Epithelial cell of esophagus (primary cell): ENCODE data around the gene MFAP4.
A peak's percentile ranks its signal among the peaks of the same experiment; 100 is the strongest.

Experiments
- DNase-seq: peaks from one replicate; pipeline ENCODE4 v3.0.0; 2010; ENCODE audit warnings: low read depth
- H3K4me3 ChIP-seq: 2 replicates; pipeline ENCODE4 v1.5.1; 2011; ENCODE audit warnings: mild to moderate bottlenecking, low read length, control low read depth
- CTCF ChIP-seq: IDR thresholded peaks from 2 replicates; pipeline ENCODE4 v1.5.1; 2011; ENCODE audit warnings: low read depth, mild to moderate bottlenecking, low read length, control low read depth, inconsistent platforms; ENCODE audit not compliant: insufficient read depth; ENCODE audit errors: missing control alignments

The MFAP4 gene

GRCh38 chr17:19364699-19365498, 22.1 kb downstream of the MFAP4 start:
- H3K4me3 ChIP-seq = no peak overlapping the region
- TF ChIP-seq CTCF = no peak
- peak; percentile 50 for DNase-seq

DNA sequence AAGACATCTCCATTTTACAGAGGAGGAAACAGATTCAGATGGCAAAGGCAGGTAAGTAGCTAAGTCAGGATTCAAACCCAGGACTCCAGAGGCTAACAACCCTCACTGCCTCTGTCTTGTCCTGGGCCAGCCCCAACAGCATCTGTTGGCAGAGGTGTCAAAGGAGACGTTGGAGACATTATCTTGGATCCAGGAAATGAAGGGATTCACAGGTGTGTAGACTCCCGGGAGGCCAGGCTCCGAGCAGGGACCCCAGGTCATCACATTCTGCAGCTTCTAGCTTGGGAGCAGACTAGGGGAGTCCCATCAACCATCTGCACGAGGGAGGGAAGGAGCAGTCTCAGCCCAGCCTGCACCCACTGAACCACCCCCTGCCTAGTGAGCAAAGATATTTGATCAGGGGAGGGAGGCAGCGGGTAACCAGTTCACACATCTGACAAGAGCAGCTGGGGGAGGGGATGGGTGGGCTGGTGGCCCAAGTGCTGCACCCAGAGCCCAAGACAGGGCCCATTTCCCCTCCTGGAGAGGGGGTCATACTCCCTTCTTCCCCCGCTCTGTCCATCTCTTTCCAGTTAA, 23.4 kb downstream of the MFAP4 start:
- no peak for DNase-seq
- no peak overlapping the region for H3K4me3 ChIP-seq
- no peak for TF ChIP-seq CTCF

DNA sequence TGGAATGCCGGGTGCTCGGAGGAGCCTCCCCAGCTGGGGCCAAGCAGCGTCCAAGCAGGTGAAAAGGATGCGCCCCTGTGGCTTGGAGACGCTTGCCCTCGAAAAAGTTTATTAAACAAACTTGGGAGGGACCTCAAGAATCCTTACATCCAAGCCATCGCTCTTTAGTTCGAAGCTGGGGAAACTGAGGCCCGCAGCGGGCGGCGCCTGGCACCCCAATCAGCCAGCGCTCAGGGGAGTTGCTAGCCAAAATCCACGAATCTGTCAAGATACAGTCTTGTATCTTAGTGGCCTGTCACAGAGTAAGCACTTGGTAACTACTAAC, 23.9 kb downstream of the MFAP4 start:
- TF ChIP-seq CTCF = no peak
- H3K4me3 ChIP-seq = peak overlapping the region; percentile 66
- no peak for DNase-seq

GRCh38 chr17:19362277-19363113, 24.5 kb downstream of the MFAP4 start, which contains the start of gene B9D1:
Gene B9D1, minus strand, starts transcription at chr17:19362723. Its CDS starts 154 bp downstream, at chr17:19362569.
- DNase-seq = peak; percentile 90
- TF ChIP-seq CTCF = peak; percentile 83
- peak within 1 kb of the TSS; percentile 66 for H3K4me3 ChIP-seq

DNA sequence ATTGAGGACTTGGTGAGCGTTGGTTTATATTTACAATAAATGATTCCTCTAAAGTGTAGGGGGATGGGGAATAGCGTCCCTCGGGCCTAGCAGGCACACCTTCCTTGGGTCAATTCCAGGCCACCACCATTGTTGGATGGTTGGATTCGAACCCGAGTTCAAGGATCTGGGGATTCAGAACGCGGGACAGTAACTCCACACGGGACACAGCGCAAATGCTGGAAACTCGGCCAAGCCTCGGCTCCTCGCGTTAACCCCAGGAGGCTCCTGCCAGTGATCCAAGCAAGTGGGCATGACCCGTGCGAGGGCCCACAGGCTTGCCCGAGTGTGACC, 25.1 kb downstream of the MFAP4 start:
- no peak for TF ChIP-seq CTCF
- DNase-seq = no peak
- H3K4me3 ChIP-seq = peak overlapping the region; percentile 66

DNA sequence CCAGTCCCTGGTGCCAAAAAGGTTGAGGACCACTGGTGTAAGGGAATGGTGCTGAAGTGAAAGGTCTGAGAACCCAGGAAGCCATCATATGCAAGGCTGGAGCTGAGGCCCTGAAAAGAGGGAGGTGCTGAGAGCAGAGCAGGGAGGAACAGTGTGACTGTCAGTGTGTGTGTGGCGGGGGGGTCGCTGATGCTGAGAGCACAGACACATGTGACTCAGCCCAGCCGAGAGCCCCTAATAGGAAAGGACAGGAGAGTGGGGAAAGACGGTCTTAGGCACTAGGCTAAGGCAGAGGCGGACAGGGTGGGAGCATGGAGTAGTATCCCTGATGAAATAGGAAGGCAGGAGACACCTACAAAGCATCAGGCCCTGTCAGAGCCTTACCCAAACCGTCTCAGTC, 25.7 kb downstream of the MFAP4 start:
- DNase-seq = no peak
- TF ChIP-seq CTCF = no peak
- H3K4me3 ChIP-seq = peak overlapping the region; percentile 66

DNA sequence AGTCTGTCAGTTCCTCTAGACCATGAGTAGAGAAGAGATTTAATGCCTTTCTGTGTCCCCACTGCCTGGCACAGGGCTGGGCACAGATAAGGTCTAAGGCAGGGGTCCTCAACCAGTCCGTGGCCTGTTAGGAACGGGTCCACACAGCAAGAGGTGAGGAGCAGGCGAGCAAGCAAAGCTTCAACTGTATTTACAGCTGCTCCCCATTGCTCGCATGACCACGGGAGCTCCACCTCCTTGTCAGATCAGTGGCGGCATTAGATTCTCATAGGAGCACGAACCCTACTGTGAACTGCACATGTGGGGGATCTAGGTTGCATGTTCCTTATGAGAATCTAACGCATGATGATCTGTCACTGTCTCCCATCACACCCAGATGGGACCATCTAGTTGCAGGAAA, 26.2 kb downstream of the MFAP4 start:
- H3K4me3 ChIP-seq = no peak overlapping the region
- TF ChIP-seq CTCF = no peak
- DNase-seq = no peak
